Coronary artery (tissue), 2 donors: ENCODE data around the gene SUMO2.
"Not testable (repeated sequence)": the region's sequence is repeated elsewhere in the genome, so short reads cannot be mapped to it uniquely, and the experiment has no call there.

Experiments used
- DNase-seq: peaks from one replicate; pipeline ENCODE4 v3.0.0-alpha.2; 2017; ENCODE audit warnings: low spot score
- H3K27ac ChIP-seq, 2 donors: fragments of 200-600 bp; sonication (generic); one replicate each; pipeline ENCODE4 v1.5.1; 2016 to 2019
- H3K4me3 ChIP-seq: fragments of 200-600 bp; sonication (generic); 2 replicates; pipeline ENCODE4 v1.5.1; 2016; ENCODE audit warnings: mild to moderate bottlenecking, moderate library complexity
- TF ChIP-seq, protein P1 (sequence below): fragments of 200-600 bp; sonication (generic); IDR thresholded peaks from one replicate; pipeline ENCODE4 v1.5.1; 2019; ENCODE audit warnings: antibody characterized with exemption

SUMO2 gene

DNA sequence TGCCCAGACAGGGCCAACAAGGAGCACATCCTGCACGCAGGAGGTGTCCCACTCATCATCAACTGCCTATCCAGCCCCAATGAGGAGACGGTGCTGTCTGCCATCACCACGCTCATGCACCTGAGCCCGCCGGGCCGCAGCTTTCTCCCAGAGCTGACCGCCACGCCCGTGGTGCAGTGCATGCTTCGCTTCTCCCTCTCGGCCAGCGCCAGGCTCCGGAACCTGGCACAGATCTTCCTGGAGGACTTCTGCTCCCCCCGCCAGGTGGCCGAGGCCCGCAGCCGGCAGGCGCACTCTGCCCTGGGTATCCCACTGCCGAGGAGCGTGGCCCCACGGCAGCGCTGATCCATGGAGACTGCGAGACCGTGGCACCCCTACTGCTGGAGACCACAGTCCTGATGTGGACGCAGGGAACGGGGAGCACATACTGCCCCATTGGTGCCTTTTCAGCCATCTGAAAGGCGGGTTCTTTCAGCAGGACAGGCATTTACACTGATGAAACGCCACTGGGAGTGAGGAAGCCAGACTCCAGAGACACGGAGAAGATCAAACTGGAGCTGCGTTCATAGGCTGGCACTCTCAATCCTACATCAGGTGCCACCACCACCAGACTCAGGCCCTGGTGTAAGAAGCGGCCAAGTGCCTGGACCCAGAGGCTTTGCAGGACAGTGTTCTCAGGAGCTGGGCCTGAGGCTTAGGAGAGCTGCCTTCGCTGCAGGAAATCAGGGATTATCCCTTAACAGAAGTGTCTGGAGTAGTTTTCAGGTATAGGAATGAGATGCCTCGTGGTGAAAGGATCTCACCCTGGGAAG lies 53.9 kb downstream of the SUMO2 start:
- TF ChIP-seq, protein P1, sequence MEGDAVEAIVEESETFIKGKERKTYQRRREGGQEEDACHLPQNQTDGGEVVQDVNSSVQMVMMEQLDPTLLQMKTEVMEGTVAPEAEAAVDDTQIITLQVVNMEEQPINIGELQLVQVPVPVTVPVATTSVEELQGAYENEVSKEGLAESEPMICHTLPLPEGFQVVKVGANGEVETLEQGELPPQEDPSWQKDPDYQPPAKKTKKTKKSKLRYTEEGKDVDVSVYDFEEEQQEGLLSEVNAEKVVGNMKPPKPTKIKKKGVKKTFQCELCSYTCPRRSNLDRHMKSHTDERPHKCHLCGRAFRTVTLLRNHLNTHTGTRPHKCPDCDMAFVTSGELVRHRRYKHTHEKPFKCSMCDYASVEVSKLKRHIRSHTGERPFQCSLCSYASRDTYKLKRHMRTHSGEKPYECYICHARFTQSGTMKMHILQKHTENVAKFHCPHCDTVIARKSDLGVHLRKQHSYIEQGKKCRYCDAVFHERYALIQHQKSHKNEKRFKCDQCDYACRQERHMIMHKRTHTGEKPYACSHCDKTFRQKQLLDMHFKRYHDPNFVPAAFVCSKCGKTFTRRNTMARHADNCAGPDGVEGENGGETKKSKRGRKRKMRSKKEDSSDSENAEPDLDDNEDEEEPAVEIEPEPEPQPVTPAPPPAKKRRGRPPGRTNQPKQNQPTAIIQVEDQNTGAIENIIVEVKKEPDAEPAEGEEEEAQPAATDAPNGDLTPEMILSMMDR, result no peak
- no peak for DNase-seq
- Histone ChIP-seq H3K27ac (no peak overlapping the region), H3K4me3 (no peak overlapping the region)

DNA sequence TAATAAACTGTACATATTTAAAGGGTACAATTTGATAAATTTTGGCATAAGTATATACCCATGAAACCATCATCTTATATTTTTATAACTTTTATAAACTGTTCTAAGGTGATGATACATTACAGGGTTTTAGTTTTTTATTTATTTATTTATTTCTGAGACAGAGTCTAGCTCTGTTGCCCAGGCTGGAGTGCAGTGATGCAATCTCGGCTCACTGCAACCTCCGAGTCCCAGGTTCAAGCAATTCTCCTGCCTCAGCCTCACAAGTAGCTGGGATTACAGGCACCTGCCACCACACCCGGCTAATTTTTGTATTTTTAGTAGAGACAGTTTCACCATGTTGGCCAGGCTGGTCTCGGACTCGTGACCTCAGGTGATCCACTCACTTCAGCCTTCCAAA lies 54.8 kb downstream of the SUMO2 start:
- not testable (repeated sequence) for H3K4me3 ChIP-seq, DNase-seq, H3K27ac ChIP-seq

DNA sequence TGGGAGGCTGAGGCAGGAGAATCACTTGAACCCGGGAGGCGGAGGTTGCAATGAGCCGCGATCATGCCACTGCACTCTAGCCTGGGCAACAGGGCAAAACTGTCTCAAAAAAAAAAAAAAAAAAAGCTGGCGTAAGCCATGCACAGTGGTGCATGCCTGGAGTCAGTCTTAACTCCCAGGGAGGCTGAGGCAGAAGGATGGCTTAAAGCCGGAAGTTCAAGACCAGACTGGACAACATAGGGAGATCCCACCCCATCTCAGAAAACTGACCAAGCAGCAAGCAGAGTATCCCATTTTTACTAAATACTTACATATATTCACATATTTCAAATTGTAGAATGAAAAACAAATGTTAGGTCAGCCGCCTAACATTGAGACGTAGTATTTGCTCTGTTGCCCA lies 55.8 kb downstream of the SUMO2 start:
- TF ChIP-seq, protein P1, result no peak
- DNase-seq, result no peak
- no peak overlapping the region for H3K27ac ChIP-seq
- H3K4me3 ChIP-seq, result no peak overlapping the region

DNA sequence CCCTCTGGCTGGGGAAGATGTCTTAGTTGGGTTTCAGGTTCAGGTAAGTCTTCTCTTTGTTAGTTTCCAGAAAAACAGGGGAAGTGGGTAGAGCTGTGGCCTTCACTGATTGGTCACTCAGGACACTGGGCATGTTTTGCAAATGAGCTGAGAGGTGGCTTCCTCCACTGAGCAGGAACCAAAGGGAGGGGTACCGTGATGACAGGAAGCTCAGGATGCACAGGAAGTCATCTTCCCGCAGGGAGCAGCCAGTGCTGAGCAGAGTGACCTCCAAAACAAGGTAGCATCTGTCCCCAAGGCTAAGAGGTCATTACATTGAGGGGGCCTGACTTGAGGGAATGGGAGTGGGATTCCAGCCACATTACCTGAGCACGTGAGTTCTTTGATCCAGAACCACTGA lies 56.8 kb downstream of the SUMO2 start:
- no peak overlapping the region for H3K4me3 ChIP-seq
- H3K27ac ChIP-seq, result no peak overlapping the region
- DNase-seq, result no peak
- TF ChIP-seq, protein P1, result no peak

DNA sequence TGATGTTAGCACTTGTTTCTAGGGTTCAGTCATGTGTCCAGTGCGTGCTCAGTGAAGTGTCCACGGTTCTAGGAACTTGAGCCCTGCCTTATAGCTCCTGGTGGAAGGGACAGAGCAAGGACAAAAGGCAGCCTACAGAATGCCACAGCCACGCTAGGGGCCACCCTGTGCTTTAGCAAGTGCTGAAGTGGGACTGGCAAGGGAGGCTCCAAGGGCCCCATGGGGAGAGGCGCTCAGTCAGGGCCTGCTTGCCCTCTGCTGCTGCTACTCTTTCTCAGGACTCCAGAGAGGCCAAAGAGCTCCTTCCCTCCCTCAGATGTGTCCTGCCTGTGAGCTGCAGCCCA lies 58.0 kb downstream of the SUMO2 start:
- no peak for DNase-seq
- TF ChIP-seq, protein P1, result no peak
- peak overlapping the region in 1 of 2 donors; percentile 35 for H3K27ac ChIP-seq
- H3K4me3 ChIP-seq, result no peak overlapping the region

DNA sequence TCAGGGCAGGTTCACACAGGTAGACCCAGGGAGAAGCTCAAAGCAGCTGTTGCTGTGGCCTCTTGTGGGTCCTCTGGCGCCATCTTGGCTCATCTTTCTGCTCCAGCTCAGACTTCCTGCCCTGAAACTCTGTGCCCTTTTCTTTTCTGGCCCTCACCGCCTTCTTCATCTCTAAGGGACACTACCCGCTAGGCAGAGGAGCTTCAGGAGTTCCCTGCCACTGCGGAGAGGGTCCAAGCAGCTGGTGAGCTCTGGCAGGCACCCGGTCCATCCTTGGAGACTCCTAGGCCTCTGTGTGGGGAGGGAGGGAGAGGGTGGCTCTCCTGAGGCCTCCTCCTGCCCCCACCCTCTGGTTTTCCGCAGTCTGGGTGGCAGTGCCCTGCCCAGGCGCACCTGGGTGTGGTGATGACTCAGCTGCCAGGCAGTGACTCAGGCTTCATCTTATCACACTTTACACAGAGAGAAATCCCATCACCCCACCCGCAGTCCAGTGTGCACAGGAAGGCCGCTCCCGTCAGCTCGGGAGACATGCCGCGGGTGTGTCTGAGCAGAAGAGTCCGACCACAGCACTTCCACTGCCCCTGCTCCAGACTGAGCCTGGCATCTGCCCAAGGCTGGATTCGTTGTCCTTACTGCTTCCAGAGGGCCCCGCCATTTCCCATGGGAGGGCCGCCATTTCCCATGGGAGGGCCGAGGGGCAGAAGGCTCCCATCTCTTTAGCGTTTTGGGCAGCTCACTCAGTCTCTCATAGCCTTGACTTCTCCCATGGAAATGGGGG lies 58.5 kb downstream of the SUMO2 start:
- Histone ChIP-seq H3K27ac (peak overlapping the region in 1 of 2 donors; percentile 35), H3K4me3 (no peak overlapping the region)
- TF ChIP-seq, protein P1, result no peak
- no peak for DNase-seq

DNA sequence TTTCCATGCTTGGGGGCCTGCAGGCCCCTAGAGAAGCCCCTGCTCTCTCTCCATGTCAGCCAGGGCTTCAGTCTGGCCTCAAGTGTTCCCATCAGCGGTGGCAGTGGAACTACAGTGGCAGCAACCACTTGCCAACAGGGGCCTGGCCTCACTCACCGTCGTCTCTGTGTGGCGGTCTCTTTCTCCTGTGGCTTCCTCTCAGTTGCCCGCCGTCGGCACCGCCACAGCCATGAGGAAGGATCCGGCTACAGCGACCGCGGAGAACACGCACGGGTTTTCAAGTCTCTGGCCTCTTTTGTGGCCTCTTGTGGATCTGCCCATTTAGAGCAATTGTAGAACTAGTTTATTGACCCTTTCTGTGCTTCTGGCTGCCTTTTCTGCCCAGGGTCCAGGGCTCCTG lies 64.5 kb downstream of the SUMO2 start:
- Histone ChIP-seq H3K27ac (no peak overlapping the region), H3K4me3 (no peak overlapping the region)
- TF ChIP-seq, protein P1, result no peak
- DNase-seq, result no peak
